Aorta (tissue), 5 donors: Measurements from ENCODE around the gene ADI1. TPM values are rescaled to one million over a fixed set of nuclear protein-coding genes. Genes with fewer than 3 reads are reported as not detected.

Source experiments
- ATAC-seq: fragments of 200-7000 bp; cut with Tn5 transposase; one replicate; pipeline ENCODE4 v1.9.1; 2022; ENCODE audit warnings: moderate library complexity; ENCODE audit not compliant: low FRiP score
- DNase-seq, 2 donors: peaks; one replicate each; pipeline ENCODE4 v3.0.0-alpha.2; 2020
- H3K27ac ChIP-seq, 2 donors: one replicate each; pipeline ENCODE4 v1.5.1; 2013; ENCODE audit warnings: low read length in 2 of 2, mild to moderate bottlenecking in 2 of 2, moderate library complexity in 2 of 2, control low read depth in 1 of 2, inconsistent platforms in 1 of 2, low read depth in 1 of 2
- H3K27me3 ChIP-seq, 2 donors: one replicate each; pipeline ENCODE4 v1.6.1; 2013; ENCODE audit warnings: control low read depth in 1 of 2, low read length in 1 of 2, mild to moderate bottlenecking in 1 of 2, moderate library complexity in 1 of 2; ENCODE audit not compliant: insufficient read depth in 2 of 2, control insufficient read depth in 1 of 2
- H3K36me3 ChIP-seq, 2 donors: one replicate each; pipeline ENCODE4 v1.6.1; 2013; ENCODE audit warnings: control low read depth in 1 of 2, low read length in 1 of 2, mild to moderate bottlenecking in 1 of 2; ENCODE audit not compliant: insufficient read depth in 2 of 2, control insufficient read depth in 1 of 2
- H3K4me1 ChIP-seq, 2 donors: one replicate each; pipeline ENCODE4 v1.6.1; 2013; ENCODE audit warnings: low read length in 2 of 2, control low read depth in 1 of 2, mild to moderate bottlenecking in 1 of 2, moderate library complexity in 1 of 2; ENCODE audit not compliant: insufficient read depth in 2 of 2, control insufficient read depth in 1 of 2
- H3K4me3 ChIP-seq, 2 donors: one replicate each; pipeline ENCODE4 v1.5.1; 2013; ENCODE audit warnings: low read length in 2 of 2, control low read depth in 1 of 2, mild to moderate bottlenecking in 1 of 2
- H3K9me3 ChIP-seq: one replicate; pipeline ENCODE4 v1.6.1; 2013; ENCODE audit warnings: mild to moderate bottlenecking, low read length; ENCODE audit not compliant: control insufficient read depth
- WGBS, 2 donors: extraction: QIAGEN DNeasy Blood & Tissue Kit; methylation state at CpG; one replicate each; pipeline ENCODE4 v1.1.7; 2013; 5-methylcytosine and 5-hydroxymethylcytosine counted together
- intact Hi-C, 2 donors: fragments of 100-400 bp; cut with DNase I; formaldehyde crosslinking; loops; one replicate each; pipeline versions ENCODE4 v1.14.2 to v1.15.0; 2022
- long read RNA-seq, 2 donors: library from polyadenylated mRNA; unstranded; transcript quantifications; one replicate each; pipeline ENCODE4 v2.0.0, GENCODE V29; 2020 to 2021
- polyA plus RNA-seq, 2 donors: library from polyadenylated mRNA; stranded (reverse); fragments of 200-250 nt; gene quantifications; one replicate each; pipeline ENCODE4 v1.2.3, GENCODE V29; 2013
- total RNA-seq, 2 donors: library from RNA; stranded (reverse); fragmentation: NEBNext Ultra II Directional; extraction: Animal tissue kit (Norgen Biotek cat#: 25700); gene quantifications; one replicate each; pipeline ENCODE4 v1.2.1, GENCODE V29; 2021
- donor health status: healthy with polysubstance abuse.
- donor health status: Bipolar disorder and iron deficiency.
- donor health status: DM: no; HTN: no; CAD: no.
- donor health status: DM: no; HTN: no; CAD: no.
- donor health status: DM: yes; HTN: yes; CAD: no.

The ADI1 gene, protein sequence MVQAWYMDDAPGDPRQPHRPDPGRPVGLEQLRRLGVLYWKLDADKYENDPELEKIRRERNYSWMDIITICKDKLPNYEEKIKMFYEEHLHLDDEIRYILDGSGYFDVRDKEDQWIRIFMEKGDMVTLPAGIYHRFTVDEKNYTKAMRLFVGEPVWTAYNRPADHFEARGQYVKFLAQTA
- total RNA-seq (10 to 100 TPM; 63.7 to 70.7 TPM), polyA plus RNA-seq (100 to 1,000 TPM; 158 to 206 TPM)
- long read RNA-seq, donor 1, transcript ADI1-201 (4 exons, 2,391 nt) = major isoform, 426 of 443 reads
- long read RNA-seq, donor 1, partial matches to known transcripts = 10 of 443 reads
- long read RNA-seq, donor 1, other reads (novel, unspliced or antisense) = 7 of 443 reads
- long read RNA-seq, donor 2, transcript ADI1-201 (4 exons, 2,391 nt) = major isoform, 78 of 85 reads
- long read RNA-seq, donor 2, partial matches to known transcripts = 2 of 85 reads
- long read RNA-seq, donor 2, other reads (novel, unspliced or antisense) = 5 of 85 reads

DNA sequence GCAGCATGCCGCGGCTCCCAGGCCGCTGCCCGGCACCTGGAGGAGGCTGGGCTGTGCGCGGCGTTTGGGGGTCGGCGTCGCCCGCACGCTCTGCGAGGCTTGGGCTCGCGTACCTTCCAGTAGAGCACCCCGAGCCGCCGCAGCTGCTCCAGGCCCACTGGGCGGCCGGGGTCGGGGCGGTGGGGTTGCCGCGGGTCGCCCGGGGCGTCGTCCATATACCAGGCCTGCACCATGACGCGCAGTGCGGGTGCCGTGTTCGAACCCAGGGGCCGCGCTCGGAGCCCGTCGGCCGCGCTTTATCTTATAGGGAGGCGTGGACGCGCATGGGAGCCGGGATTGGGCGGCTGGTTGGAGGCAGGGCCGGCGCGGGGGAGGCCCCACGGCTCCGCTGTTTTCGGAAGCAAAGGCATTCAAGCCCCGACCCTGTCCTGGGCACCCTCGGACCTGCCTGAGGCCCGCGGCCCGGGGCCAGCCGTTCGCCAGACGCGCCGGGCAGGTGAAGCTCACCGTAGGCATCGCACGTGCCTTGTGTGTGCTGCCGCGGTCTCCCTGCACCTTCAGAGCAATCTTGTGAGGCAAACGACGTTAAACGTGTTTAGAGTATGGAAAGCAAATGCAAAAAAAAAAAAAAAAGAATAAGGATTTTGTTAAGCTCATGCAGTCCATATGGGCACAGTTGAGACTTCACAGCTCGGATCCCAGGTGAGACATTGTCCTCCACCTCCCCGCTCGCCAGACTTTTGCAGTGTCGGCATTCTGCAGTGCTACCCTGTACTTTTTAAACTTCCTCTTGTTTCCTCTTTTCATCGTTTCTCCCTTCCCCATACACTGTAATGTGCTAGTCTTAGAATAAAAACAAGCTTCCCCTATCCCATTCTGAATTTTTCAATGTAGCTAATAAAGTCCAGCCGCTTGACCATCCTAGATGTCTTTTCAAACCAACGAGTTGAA, at the start of gene ADI1:
Gene ADI1 (minus strand): TSS at position 277 of the 951 bp plus-strand sequence. CDS start 44 bp downstream, at position 233.
- peak; percentile 91 for ATAC-seq
- peak within 1 kb of the TSS; percentile 87 to 94 for H3K4me3 ChIP-seq
- no peaks in the 10 kb centered on the region for H3K36me3 ChIP-seq
- H3K4me1 ChIP-seq = peaks cover 0 to 3% of the 10 kb centered on the region in 2 donors
- 2 to 3% methylated on average over 64 to 76 of the region's 76 CpGs for WGBS, 2 donors
- no peaks in the 10 kb centered on the region for H3K27me3 ChIP-seq
- no peaks in the 10 kb centered on the region for H3K9me3 ChIP-seq
- intact Hi-C loops = loop anchor here in 1 of 2 donors (1.0 to 5.0 kb wide), 4 partner anchors 17 to 55 kb away; partner anchors contain the start of genes RNASEH1 and RPS7
- peak; percentile 93 to 95 for DNase-seq
- H3K27ac ChIP-seq = peak within 1 kb of the TSS; percentile 93 to 98

- Histone ChIP-seq H3K27me3 (no peaks in the 10 kb centered on the region), H3K4me3 (no peak overlapping the region), H3K36me3 (no peaks in the 10 kb centered on the region), H3K27ac (no peak overlapping the region), H3K9me3 (no peaks in the 10 kb centered on the region), H3K4me1 (no peaks in the 10 kb centered on the region)
- no peak for ATAC-seq
- WGBS, 2 donors = 92% methylated on average over 9 of the region's 9 CpGs
- no peak for DNase-seq
- intact Hi-C loops = no loop called here
Measured at GRCh38 chr2:3566806-3567205, 47.5 kb upstream of the ADI1 start.

DNA sequence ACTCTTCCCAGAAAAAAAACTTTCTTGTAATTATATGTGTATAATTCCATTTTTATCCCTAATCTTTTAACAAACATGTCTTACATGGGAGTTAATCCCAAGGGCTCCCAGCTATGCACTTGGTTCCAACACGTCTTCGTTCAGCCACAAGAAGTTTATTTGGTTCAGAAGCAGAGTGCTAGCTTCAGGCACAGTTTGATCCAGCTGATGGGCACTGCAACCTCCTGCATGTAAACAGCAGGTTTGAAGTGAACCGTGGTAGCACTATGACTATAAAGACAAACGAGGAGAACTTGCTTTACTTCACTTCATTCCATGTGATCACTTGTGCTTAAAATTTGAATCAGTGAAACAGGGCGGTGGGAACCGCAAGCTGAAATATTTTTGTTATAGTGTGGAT, 45.8 kb upstream of the ADI1 start:
- Histone ChIP-seq H3K9me3 (no peaks in the 10 kb centered on the region), H3K4me3 (no peak overlapping the region), H3K27me3 (no peaks in the 10 kb centered on the region), H3K36me3 (no peaks in the 10 kb centered on the region), H3K27ac (no peak overlapping the region), H3K4me1 (no peaks in the 10 kb centered on the region)
- intact Hi-C loops = no loop called here
- ATAC-seq (no peak), DNase-seq (no peak)
- 71 to 78% methylated on average over 6 of the region's 6 CpGs for WGBS, 2 donors

DNA sequence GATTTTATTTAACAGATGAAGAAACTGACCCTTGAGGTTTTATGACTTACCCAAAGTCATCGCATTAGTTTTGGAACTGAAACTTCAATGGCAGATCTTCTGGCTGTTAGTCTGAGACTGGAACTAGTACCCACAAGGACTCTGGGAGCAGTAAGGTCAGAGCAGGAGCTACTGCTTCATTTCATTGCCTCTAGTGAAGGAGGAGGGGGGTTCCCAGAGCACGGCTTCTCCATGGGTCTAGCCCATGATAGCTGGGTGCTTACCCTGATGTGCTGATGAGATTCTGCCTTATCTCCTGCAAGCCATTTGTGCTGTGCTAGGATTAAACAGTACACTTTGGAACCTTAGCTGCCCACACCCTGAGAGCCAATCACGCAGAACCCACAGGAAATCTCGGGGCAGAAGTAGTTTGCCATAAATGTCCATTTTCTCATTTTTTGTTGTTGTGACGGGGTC, 44.2 kb upstream of the ADI1 start:
- Histone ChIP-seq H3K4me1 (no peaks in the 10 kb centered on the region), H3K27me3 (no peaks in the 10 kb centered on the region), H3K4me3 (no peak overlapping the region), H3K9me3 (no peaks in the 10 kb centered on the region), H3K36me3 (no peaks in the 10 kb centered on the region), H3K27ac (no peak overlapping the region)
- intact Hi-C loops = no loop called here
- DNase-seq (no peak), ATAC-seq (no peak)
- 88 to 89% methylated on average over 5 of the region's 5 CpGs for WGBS, 2 donors

- no peaks in the 10 kb centered on the region for H3K27me3 ChIP-seq
- no peaks in the 10 kb centered on the region for H3K9me3 ChIP-seq
- DNase-seq (peak; percentile 99 to 100), ATAC-seq (peak; percentile 100)
- peak within 1 kb of the TSS; percentile 70 to 77 for H3K4me3 ChIP-seq
- intact Hi-C loops = loop anchor here (1.0 to 5.0 kb wide), 5 partner anchors 14 to 181 kb away; partner anchors contain the start of genes ADI1 (in 1 of the 2), EIPR1 (in 1 of the 2), RPS7 (in 1 of the 2) and TRAPPC12 (in 1 of the 2)
- WGBS, 2 donors = 0 to 1% methylated on average over 56 to 67 of the region's 67 CpGs
- H3K4me1 ChIP-seq = no peaks in the 10 kb centered on the region
- H3K36me3 ChIP-seq = peaks cover 0 to 5% of the 10 kb centered on the region in 2 donors
- H3K27ac ChIP-seq = peak within 1 kb of the TSS; percentile 51 to 87
Measured at GRCh38 chr2:3558205-3559014, 39.1 kb upstream of the ADI1 start, which contains the start of gene RNASEH1. RNASEH1 (minus strand) TSS chr2:3558333; CDS start chr2:3558260, 73 bp downstream.

GRCh38 chr2:3557639-3558204, 38.4 kb upstream of the ADI1 start:
- no peaks in the 10 kb centered on the region for H3K4me1 ChIP-seq
- H3K36me3 ChIP-seq = peaks cover 0 to 5% of the 10 kb centered on the region in 2 donors
- 0% methylated on average over 34 to 40 of the region's 40 CpGs for WGBS, 2 donors
- peak overlapping the region; percentile 70 to 77 for H3K4me3 ChIP-seq
- DNase-seq (no peak), ATAC-seq (no peak)
- no peaks in the 10 kb centered on the region for H3K27me3 ChIP-seq
- no peaks in the 10 kb centered on the region for H3K9me3 ChIP-seq
- peak overlapping the region; percentile 51 to 86 for H3K27ac ChIP-seq
- intact Hi-C loops = loop anchor here (1.0 to 5.0 kb wide), 5 partner anchors 15 to 180 kb away; partner anchors contain the start of genes ADI1 (in 1 of the 2), EIPR1 (in 1 of the 2), RPS7 (in 1 of the 2) and TRAPPC12 (in 1 of the 2)

- intact Hi-C loops = no loop called here
Measured at GRCh38 chr2:3553946-3554345, 34.6 kb upstream of the ADI1 start.

More at GRCh38 chr2:3553946-3554345, 34.6 kb upstream of the ADI1 start:
- Histone ChIP-seq H3K4me3 (no peak overlapping the region), H3K4me1 (peaks cover 0 to 2% of the 10 kb centered on the region in 2 donors), H3K36me3 (peaks cover 0 to 15% of the 10 kb centered on the region in 2 donors), H3K27me3 (no peaks in the 10 kb centered on the region), H3K9me3 (no peaks in the 10 kb centered on the region), H3K27ac (no peak overlapping the region)
- WGBS, 2 donors = 88 to 94% methylated on average over 10 of the region's 10 CpGs
- ATAC-seq = no peak
- no peak for DNase-seq
